HepG2 (cell line): Measurements from ENCODE around the gene TOE1. TPM values are rescaled to one million over a fixed set of nuclear protein-coding genes. Genes with fewer than 3 reads are reported as not detected.

Experiments used
- EEA1 ChIP-seq: sonication (generic); formaldehyde crosslinking; IDR thresholded peaks from 2 replicates; pipeline ENCODE4 v1.5.1; 2020; ENCODE audit warnings: mild to moderate bottlenecking, missing genetic modification reagents, borderline replicate concordance
- FOXP1 ChIP-seq, 2 experiments: fragments of 450-650 bp in 1 of 2; IDR thresholded peaks; 2 replicates each; pipeline ENCODE4 v1.6.1; 2017 to 2018; ENCODE audit warnings: antibody characterized with exemption in 1 of 2
- GATAD2A ChIP-seq: IDR thresholded peaks from 2 replicates; pipeline ENCODE4 v1.6.1; 2016
- GFI1 ChIP-seq: sonication (generic); formaldehyde crosslinking; IDR thresholded peaks from 2 replicates; pipeline ENCODE4 v1.5.0; 2020; ENCODE audit warnings: missing genetic modification reagents, mild to moderate bottlenecking, borderline replicate concordance
- HMG20A ChIP-seq: IDR thresholded peaks from 2 replicates; pipeline ENCODE4 v1.6.1; 2016; ENCODE audit warnings: borderline replicate concordance
- IKZF5 ChIP-seq: IDR thresholded peaks from 2 replicates; pipeline ENCODE4 v1.6.1; 2018; ENCODE audit warnings: missing genetic modification reagents, mild to moderate bottlenecking, missing compliant biosample characterization
- NFKB2 ChIP-seq: sonication (generic); formaldehyde crosslinking; IDR thresholded peaks from 2 replicates; pipeline ENCODE4 v1.4.0; 2020; ENCODE audit warnings: missing genetic modification reagents, borderline replicate concordance
- ZBTB4 ChIP-seq: sonication (generic); formaldehyde crosslinking; IDR thresholded peaks from 2 replicates; pipeline ENCODE4 v1.4.0; 2020; ENCODE audit warnings: missing genetic modification reagents, mild to moderate bottlenecking, borderline replicate concordance
- ZMYM3 ChIP-seq: sonication (generic); formaldehyde crosslinking; IDR thresholded peaks from 2 replicates; pipeline ENCODE4 v1.5.1; 2020; ENCODE audit warnings: mild to moderate bottlenecking, missing genetic modification reagents
- ZNF10 ChIP-seq: sonication (generic); formaldehyde crosslinking; IDR thresholded peaks from 2 replicates; pipeline ENCODE4 v1.4.0; 2020; ENCODE audit warnings: mild to moderate bottlenecking, low read depth, missing genetic modification reagents, borderline replicate concordance
- ZNF317 ChIP-seq: sonication (generic); formaldehyde crosslinking; IDR thresholded peaks from 2 replicates; pipeline ENCODE4 v1.5.0; 2020; ENCODE audit warnings: mild to moderate bottlenecking, missing genetic modification reagents
- ZNF546 ChIP-seq: sonication (generic); formaldehyde crosslinking; conservative IDR thresholded peaks from 2 replicates; pipeline ENCODE4 v1.8.1; 2023; ENCODE audit warnings: mild to moderate bottlenecking, missing genetic modification reagents
- ZNF549 ChIP-seq: sonication (generic); formaldehyde crosslinking; IDR thresholded peaks from 2 replicates; pipeline ENCODE4 v1.5.0; 2020; ENCODE audit warnings: missing genetic modification reagents
- ZNF614 ChIP-seq: IDR thresholded peaks from 2 replicates; pipeline ENCODE4 v1.6.1; 2018; ENCODE audit warnings: missing biosample characterization, missing genetic modification reagents, inconsistent platforms, borderline replicate concordance
- ZNF672 ChIP-seq: sonication (generic); formaldehyde crosslinking; IDR thresholded peaks from 2 replicates; pipeline ENCODE4 v1.8.1; 2022; ENCODE audit warnings: missing genetic modification reagents
- ZNF710 ChIP-seq: sonication (generic); formaldehyde crosslinking; IDR thresholded peaks from 2 replicates; pipeline ENCODE4 v1.5.0; 2020; ENCODE audit warnings: mild to moderate bottlenecking, missing genetic modification reagents, borderline replicate concordance
- ZNF766 ChIP-seq: sonication (generic); formaldehyde crosslinking; IDR thresholded peaks from 2 replicates; pipeline ENCODE4 v1.5.0; 2020; ENCODE audit warnings: missing genetic modification reagents, borderline replicate concordance
- ZSCAN30 ChIP-seq: sonication (generic); formaldehyde crosslinking; IDR thresholded peaks from 2 replicates; pipeline ENCODE4 v1.5.0; 2020; ENCODE audit warnings: mild to moderate bottlenecking, missing genetic modification reagents
- polyA plus RNA-seq, 8 experiments: library from polyadenylated mRNA; depleted of rRNA in 3 of 8; stranded (reverse) in 7 of 8; unstranded in 1 of 8; fragments of >200 nt; fragmentation: Illumina TruSeq in 4 of 8; extraction: Trizol in 4 of 8; gene quantifications; 2 replicates each; pipeline versions ENCODE4 v1.2.1 to v1.2.3, GENCODE V29; 2011 to 2016; ENCODE audit warnings: low read depth in 4 of 8, missing spikeins in 1 of 8, mixed read lengths in 1 of 8; ENCODE audit not compliant: insufficient read depth in 1 of 8
- total RNA-seq, 5 experiments: library from RNA; depleted of rRNA; stranded (reverse); fragments of >200 nt; fragmentation: Illumina TruSeq; extraction: Trizol; gene quantifications; 2 replicates each; pipeline ENCODE4 v1.2.3, GENCODE V29; 2016; ENCODE audit warnings: low read depth in 1 of 5
- TF ChIP-seq, protein P1 (sequence below): IDR thresholded peaks from 2 replicates; pipeline ENCODE4 v1.6.1; 2016; ENCODE audit warnings: low read depth, missing genetic modification reagents, missing compliant biosample characterization

Gene TOE1
- total and polyA plus RNA-seq, 2 of the 13 experiments (the other 11 are each of a cell fraction or from before 2014, with no cell fraction given) = 14.1 to 19.0 TPM

DNA sequence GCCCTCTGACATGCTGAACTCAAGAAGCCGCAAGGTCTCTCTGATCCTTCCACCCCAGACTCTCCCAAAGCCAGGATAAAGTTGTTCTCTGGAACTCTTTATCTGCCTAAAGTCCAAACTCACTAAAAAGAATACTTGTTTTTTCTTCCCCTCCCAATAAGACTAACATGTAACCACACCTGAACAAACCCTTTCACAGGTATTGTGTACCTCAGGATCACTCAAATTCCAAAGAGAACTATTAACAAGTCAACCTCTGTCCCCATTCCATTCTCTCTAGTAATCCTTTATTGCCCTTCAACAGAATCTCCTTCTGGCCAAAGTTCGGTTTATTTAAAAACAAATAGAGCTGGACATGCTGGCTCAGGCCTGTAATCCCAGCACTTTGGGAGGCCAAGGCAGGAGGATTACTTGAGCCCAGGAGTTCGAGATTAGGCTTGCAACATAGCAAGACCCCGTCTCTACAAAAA lies 4.1 kb upstream of the TOE1 start (continued):
- TF ChIP-seq GFI1 (CRISPR knock-in tag) (peak; percentile 69; the same call in 1 of the 2 replicates), ZBTB4 (CRISPR knock-in tag) (no peak), EEA1 (no peak), ZNF317 (CRISPR knock-in tag) (no peak), ZNF614 (CRISPR knock-in tag) (no peak), HMG20A (peak; percentile 35; the same call in 1 of the 2 replicates), NFKB2 (CRISPR knock-in tag) (no peak), FOXP1 (IDR thresholded peaks at IDR 0.05) (no peak), FOXP1 (CRISPR knock-in tag; IDR thresholded peaks at IDR 0.05) (peak; percentile 58), IKZF5 (CRISPR knock-in tag) (peak; percentile 36; the same call in 1 of the 2 replicates), ZSCAN30 (CRISPR knock-in tag) (no peak), ZNF710 (CRISPR knock-in tag) (peak; percentile 67; the same call in 1 of the 2 replicates), ZNF10 (CRISPR knock-in tag) (no peak), ZNF549 (CRISPR knock-in tag) (no peak), ZNF546 (CRISPR knock-in tag) (no peak), ZNF766 (CRISPR knock-in tag) (no peak), ZMYM3 (peak; percentile 75), GATAD2A (CRISPR knock-in tag) (peak; percentile 79), ZNF672 (CRISPR knock-in tag) (no peak)
- TF ChIP-seq, protein P1, sequence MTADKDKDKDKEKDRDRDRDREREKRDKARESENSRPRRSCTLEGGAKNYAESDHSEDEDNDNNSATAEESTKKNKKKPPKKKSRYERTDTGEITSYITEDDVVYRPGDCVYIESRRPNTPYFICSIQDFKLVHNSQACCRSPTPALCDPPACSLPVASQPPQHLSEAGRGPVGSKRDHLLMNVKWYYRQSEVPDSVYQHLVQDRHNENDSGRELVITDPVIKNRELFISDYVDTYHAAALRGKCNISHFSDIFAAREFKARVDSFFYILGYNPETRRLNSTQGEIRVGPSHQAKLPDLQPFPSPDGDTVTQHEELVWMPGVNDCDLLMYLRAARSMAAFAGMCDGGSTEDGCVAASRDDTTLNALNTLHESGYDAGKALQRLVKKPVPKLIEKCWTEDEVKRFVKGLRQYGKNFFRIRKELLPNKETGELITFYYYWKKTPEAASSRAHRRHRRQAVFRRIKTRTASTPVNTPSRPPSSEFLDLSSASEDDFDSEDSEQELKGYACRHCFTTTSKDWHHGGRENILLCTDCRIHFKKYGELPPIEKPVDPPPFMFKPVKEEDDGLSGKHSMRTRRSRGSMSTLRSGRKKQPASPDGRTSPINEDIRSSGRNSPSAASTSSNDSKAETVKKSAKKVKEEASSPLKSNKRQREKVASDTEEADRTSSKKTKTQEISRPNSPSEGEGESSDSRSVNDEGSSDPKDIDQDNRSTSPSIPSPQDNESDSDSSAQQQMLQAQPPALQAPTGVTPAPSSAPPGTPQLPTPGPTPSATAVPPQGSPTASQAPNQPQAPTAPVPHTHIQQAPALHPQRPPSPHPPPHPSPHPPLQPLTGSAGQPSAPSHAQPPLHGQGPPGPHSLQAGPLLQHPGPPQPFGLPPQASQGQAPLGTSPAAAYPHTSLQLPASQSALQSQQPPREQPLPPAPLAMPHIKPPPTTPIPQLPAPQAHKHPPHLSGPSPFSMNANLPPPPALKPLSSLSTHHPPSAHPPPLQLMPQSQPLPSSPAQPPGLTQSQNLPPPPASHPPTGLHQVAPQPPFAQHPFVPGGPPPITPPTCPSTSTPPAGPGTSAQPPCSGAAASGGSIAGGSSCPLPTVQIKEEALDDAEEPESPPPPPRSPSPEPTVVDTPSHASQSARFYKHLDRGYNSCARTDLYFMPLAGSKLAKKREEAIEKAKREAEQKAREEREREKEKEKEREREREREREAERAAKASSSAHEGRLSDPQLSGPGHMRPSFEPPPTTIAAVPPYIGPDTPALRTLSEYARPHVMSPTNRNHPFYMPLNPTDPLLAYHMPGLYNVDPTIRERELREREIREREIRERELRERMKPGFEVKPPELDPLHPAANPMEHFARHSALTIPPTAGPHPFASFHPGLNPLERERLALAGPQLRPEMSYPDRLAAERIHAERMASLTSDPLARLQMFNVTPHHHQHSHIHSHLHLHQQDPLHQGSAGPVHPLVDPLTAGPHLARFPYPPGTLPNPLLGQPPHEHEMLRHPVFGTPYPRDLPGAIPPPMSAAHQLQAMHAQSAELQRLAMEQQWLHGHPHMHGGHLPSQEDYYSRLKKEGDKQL (CRISPR knock-in tag) = no peak; the same call in 1 of the 2 replicates
